HG03354 (cell line): Measurements from ENCODE around the gene CACHD1.
"Not testable (repeated sequence)": the region's sequence is repeated elsewhere in the genome, so short reads cannot be mapped to it uniquely, and the experiment has no call there.

Experiments used
- ATAC-seq: cut with Tn5 transposase; IDR thresholded peaks from one replicate; pipeline ENCODE4 v1.9.1; 2021; ENCODE audit warnings: mild to moderate bottlenecking; ENCODE audit not compliant: unreplicated experiment, poor library complexity, severe bottlenecking

The CACHD1 gene

GRCh38 chr1:64721576-64722145 lies 251.7 kb downstream of the CACHD1 start:
- no peak for ATAC-seq

GRCh38 chr1:64727861-64728260 lies 257.9 kb downstream of the CACHD1 start:
- no peak for ATAC-seq

- ATAC-seq = no peak
Observed at GRCh38 chr1:64733581-64734286, 263.8 kb downstream of the CACHD1 start.

GRCh38 chr1:64734287-64734652 lies 264.3 kb downstream of the CACHD1 start:
- no peak for ATAC-seq

- not testable (repeated sequence) for ATAC-seq
Observed at GRCh38 chr1:64740687-64741086, 270.8 kb downstream of the CACHD1 start.
